ENCODE results near the gene PEAK1.

PEAK1 gene

DNA sequence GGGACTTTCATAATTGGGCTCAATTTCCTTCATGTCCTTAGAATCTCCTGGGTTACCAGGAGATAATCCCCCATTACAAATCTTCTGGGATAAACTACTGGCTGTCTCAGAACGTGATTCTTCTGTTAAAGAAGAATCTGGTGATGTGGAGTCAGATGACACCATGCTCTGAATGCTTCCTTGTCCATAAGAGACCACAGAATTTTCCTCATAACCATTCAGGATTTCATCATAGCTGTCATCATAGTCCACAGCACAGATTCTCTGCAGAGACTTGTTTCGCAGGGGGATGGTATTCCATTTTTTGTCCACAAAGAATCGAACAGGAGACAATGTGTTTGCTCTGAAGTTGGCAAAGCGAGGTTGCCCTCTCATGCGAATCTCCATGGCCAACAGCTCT, 239.1 kb downstream of the PEAK1 start:
- Histone ChIP-seq H3K4me3 (ENCODE audit: low read depth, low read length) (no peak overlapping the region), H3K27ac (ENCODE audit: extremely low read depth, low read depth, low read length) (no peak overlapping the region), H3K36me3 (ENCODE audit: control insufficient read depth in 2 of 2, insufficient read depth in 1 of 2, low read length in 2 of 2) (no peaks in the 10 kb centered on the region), H3K4me1 (ENCODE audit: control insufficient read depth, insufficient read depth, low read length) (no peaks in the 10 kb centered on the region), H3K9me3 (ENCODE audit: control insufficient read depth, insufficient read depth, low read depth, low read length) (no peaks in the 10 kb centered on the region)
- ChIA-PET POLR2A (no interaction called here), CTCF (interaction anchor here (0.9 to 2.5 kb wide), 2 partner anchors 277 to 317 kb away, joined by 5 to 8 read pairs; no protein-coding TSS in a partner anchor)
- TF ChIP-seq ZNF426 (tag by site-specific recombination; IDR thresholded peaks at IDR 0.05): no peak
- TF ChIP-seq ZNF510 (tag by site-specific recombination; IDR thresholded peaks at IDR 0.05; ENCODE audit: insufficient replicate concordance): no peak
- TF ChIP-seq ZSCAN16 (tag by site-specific recombination; IDR thresholded peaks at IDR 0.05): no peak
- TF ChIP-seq GLIS2 (tag by site-specific recombination; IDR thresholded peaks at IDR 0.05): no peak
- TF ChIP-seq ZNF777 (tag by site-specific recombination; IDR thresholded peaks at IDR 0.05; ENCODE audit: borderline replicate concordance): no peak

DNA sequence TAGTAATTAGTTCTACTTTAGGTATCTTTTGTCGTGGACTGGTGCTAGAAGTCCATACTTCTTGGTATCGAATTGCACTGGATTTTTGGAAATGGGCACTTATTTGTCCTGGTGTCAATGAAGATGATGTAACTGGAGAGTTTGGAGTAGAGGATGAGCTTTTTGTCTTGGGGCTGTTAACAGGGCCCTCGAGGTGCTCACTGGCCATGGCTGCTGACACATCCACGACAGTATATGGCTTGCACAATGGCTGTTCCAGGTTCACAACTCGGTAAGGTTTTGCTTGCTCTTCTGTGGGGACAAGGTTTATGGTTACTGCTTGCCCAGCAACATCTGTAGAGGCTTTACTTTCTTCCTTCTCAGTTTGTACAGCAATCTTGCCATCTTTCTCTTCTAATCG, 239.6 kb downstream of the PEAK1 start:
- H3K36me3 ChIP-seq (ENCODE audit: control insufficient read depth in 2 of 2, insufficient read depth in 1 of 2, low read length in 2 of 2): no peaks in the 10 kb centered on the region
- H3K9me3 ChIP-seq (ENCODE audit: control insufficient read depth, insufficient read depth, low read depth, low read length): no peaks in the 10 kb centered on the region
- TF ChIP-seq ZNF677 (tag by site-specific recombination; IDR thresholded peaks at IDR 0.05): no peak
- POLR2A ChIA-PET: no interaction called here
- CTCF ChIA-PET: interaction anchor here (0.6 to 0.9 kb wide), 2 partner anchors 73 to 277 kb away, joined by 3 to 5 read pairs; no protein-coding TSS in a partner anchor
- no peak overlapping the region for H3K27ac ChIP-seq (ENCODE audit: extremely low read depth, low read depth, low read length)
- no peaks in the 10 kb centered on the region for H3K4me1 ChIP-seq (ENCODE audit: control insufficient read depth, insufficient read depth, low read length)
- H3K4me3 ChIP-seq (ENCODE audit: low read depth, low read length): no peak overlapping the region

DNA sequence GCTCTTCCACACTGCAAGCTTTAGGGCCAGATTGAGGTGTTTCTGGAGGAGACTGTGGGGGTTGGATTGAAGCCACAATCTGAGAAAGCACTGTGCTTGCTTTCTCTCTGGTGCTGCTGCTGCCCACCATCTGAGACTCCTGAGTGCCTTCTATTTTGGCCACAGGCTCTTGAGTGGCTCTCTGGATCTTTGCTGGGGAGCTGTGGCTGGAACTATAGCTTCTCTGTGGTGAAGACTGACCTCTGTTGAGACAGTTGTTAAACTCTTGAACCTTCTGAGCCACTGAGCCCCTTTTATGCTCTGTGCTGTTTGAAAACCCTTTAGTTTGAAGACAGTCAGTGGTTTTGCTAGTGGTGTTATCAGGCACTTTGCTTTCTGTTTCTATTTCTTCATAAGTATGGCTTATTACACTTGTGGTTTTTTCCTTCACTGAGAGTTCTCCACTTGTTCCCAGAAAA, 240.3 kb downstream of the PEAK1 start:
- no peak overlapping the region for H3K4me3 ChIP-seq (ENCODE audit: low read depth, low read length)
- H3K36me3 ChIP-seq (ENCODE audit: control insufficient read depth in 2 of 2, insufficient read depth in 1 of 2, low read length in 2 of 2): no peaks in the 10 kb centered on the region
- TF ChIP-seq ZSCAN23 (tag by site-specific recombination; IDR thresholded peaks at IDR 0.05) (no peak), ZNF112 (tag by site-specific recombination; IDR thresholded peaks at IDR 0.05) (no peak), ZNF169 (tag by site-specific recombination; IDR thresholded peaks at IDR 0.05) (no peak), ZNF76 (tag by site-specific recombination; IDR thresholded peaks at IDR 0.05; ENCODE audit: borderline replicate concordance, low read depth) (no peak), KLF9 (tag by site-specific recombination; IDR thresholded peaks at IDR 0.05; ENCODE audit: low read depth) (no peak), KLF8 (tag by site-specific recombination; IDR thresholded peaks at IDR 0.05) (no peak), ZFP69B (tag by site-specific recombination; IDR thresholded peaks at IDR 0.05) (no peak), KLF16 (tag by site-specific recombination; IDR thresholded peaks at IDR 0.05) (no peak), ZNF214 (tag by site-specific recombination; IDR thresholded peaks at IDR 0.05; ENCODE audit: borderline replicate concordance) (no peak), RBAK (tag by site-specific recombination; IDR thresholded peaks at IDR 0.05) (no peak), ZIC2 (tag by site-specific recombination; IDR thresholded peaks at IDR 0.05) (no peak)
- TF ChIP-seq, protein P1, sequence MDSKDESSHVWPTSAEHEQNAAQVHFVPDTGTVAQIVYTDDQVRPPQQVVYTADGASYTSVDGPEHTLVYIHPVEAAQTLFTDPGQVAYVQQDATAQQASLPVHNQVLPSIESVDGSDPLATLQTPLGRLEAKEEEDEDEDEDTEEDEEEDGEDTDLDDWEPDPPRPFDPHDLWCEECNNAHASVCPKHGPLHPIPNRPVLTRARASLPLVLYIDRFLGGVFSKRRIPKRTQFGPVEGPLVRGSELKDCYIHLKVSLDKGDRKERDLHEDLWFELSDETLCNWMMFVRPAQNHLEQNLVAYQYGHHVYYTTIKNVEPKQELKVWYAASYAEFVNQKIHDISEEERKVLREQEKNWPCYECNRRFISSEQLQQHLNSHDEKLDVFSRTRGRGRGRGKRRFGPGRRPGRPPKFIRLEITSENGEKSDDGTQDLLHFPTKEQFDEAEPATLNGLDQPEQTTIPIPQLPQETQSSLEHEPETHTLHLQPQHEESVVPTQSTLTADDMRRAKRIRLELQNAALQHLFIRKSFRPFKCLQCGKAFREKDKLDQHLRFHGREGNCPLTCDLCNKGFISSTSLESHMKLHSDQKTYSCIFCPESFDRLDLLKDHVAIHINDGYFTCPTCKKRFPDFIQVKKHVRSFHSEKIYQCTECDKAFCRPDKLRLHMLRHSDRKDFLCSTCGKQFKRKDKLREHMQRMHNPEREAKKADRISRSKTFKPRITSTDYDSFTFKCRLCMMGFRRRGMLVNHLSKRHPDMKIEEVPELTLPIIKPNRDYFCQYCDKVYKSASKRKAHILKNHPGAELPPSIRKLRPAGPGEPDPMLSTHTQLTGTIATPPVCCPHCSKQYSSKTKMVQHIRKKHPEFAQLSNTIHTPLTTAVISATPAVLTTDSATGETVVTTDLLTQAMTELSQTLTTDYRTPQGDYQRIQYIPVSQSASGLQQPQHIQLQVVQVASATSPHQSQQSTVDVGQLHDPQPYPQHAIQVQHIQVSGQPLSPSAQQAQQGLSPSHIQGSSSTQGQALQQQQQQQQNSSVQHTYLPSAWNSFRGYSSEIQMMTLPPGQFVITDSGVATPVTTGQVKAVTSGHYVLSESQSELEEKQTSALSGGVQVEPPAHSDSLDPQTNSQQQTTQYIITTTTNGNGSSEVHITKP (tag by site-specific recombination; IDR thresholded peaks at IDR 0.05): no peak
- TF ChIP-seq, protein P2, sequence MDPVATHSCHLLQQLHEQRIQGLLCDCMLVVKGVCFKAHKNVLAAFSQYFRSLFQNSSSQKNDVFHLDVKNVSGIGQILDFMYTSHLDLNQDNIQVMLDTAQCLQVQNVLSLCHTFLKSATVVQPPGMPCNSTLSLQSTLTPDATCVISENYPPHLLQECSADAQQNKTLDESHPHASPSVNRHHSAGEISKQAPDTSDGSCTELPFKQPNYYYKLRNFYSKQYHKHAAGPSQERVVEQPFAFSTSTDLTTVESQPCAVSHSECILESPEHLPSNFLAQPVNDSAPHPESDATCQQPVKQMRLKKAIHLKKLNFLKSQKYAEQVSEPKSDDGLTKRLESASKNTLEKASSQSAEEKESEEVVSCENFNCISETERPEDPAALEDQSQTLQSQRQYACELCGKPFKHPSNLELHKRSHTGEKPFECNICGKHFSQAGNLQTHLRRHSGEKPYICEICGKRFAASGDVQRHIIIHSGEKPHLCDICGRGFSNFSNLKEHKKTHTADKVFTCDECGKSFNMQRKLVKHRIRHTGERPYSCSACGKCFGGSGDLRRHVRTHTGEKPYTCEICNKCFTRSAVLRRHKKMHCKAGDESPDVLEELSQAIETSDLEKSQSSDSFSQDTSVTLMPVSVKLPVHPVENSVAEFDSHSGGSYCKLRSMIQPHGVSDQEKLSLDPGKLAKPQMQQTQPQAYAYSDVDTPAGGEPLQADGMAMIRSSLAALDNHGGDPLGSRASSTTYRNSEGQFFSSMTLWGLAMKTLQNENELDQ (tag by site-specific recombination; IDR thresholded peaks at IDR 0.05; ENCODE audit: low read depth): no peak
- no peaks in the 10 kb centered on the region for H3K4me1 ChIP-seq (ENCODE audit: control insufficient read depth, insufficient read depth, low read length)
- ChIA-PET POLR2A (no interaction called here), CTCF (interaction anchor here (0.6 to 1.2 kb wide), 2 partner anchors 61 to 72 kb away, joined by 3 to 6 read pairs; no protein-coding TSS in a partner anchor)
- H3K9me3 ChIP-seq (ENCODE audit: control insufficient read depth, insufficient read depth, low read depth, low read length): no peaks in the 10 kb centered on the region
- H3K27ac ChIP-seq (ENCODE audit: extremely low read depth, low read depth, low read length): no peak overlapping the region

Data from HEK293 (cell line).